HG02884 (cell line): ENCODE results near the gene BIRC3.
A peak's percentile ranks its signal among the peaks of the same experiment; 100 is the strongest.

Experiments
- ATAC-seq: cut with Tn5 transposase; IDR thresholded peaks from one replicate; pipeline ENCODE4 v1.9.1; 2021; ENCODE audit warnings: mild to moderate bottlenecking, moderate library complexity; ENCODE audit not compliant: unreplicated experiment

Gene BIRC3

GRCh38 chr11:102317099-102317767, at the start of gene BIRC3:
Gene BIRC3 (plus strand): TSS chr11:102317484. CDS start chr11:102324510, 7,026 bp downstream.
- ATAC-seq, result peak; percentile 79

- ATAC-seq, result no peak
Measured at GRCh38 chr11:102267609-102268008, 49.7 kb upstream of the BIRC3 start.

DNA sequence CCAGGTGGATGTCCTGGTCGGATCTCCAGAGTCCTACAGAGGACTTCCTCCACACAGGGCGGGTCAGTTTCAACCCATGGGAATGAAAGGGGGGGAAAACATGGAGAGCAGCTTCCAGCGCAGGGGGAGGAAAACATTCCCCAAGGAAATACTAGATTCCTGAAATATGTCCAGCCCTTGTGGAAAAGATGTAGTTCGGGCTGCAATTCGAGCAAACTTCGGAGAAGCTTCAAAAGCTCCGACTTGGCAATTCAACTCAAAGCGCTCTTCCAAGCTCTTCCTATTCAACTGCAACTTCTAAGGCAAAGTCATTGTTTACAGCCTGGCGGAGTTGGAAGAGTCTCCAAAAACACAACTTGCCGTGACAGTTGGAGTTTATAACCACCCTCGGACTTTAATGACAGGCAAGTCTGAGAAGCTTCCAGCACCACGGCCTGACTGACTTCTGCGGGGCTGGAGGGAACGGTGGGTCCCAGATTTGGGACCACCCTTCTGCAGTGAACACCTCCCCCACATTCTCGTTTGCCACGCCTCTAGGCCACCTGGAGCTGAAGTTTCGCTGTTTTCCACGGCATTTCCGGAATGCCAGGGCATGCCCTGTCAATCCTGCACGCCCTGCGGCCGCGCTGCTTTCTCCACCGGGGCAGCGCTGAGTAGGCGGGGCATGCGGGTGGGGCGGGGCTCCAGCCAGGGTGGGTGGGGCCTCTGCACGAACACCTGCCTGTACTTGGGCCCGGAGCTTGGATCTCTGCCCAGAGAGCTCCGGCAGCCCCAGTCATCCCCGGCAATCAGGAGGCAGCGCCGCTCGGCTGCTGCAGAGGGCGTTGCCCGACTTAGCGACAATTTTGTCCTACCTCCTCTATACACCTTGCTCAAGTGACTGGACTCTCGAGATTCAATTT, 49.0 kb upstream of the BIRC3 start:
- ATAC-seq, result peak; percentile 88

DNA sequence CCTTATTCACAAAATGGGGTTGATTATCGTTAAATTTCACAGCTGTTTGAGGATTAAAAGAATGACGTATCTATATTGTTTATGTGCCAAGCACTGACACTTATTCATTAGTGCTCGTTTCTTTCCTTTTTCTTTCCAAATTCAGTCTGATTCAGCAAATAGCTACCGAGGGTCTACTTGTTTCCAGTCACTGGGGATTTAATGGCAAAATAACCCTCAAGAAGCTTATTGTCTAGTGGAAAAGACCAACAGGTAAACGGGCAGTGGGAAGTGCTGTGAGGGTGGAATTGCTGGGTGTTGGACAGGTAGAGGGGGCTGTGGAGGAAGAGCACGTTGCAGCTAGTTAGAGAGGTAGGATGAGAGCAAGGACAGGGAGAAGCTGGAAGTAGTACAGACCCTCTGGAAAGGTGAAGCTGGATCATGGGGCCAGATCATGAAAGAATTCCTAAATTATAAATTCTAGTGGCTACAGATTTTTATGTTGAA, 48.3 kb upstream of the BIRC3 start:
- no peak for ATAC-seq

GRCh38 chr11:102269927-102270326, 47.4 kb upstream of the BIRC3 start:
- ATAC-seq, result no peak

GRCh38 chr11:102272047-102272824, 45.0 kb upstream of the BIRC3 start:
- ATAC-seq, result no peak

- ATAC-seq, result no peak
Measured at GRCh38 chr11:102274628-102275027, 42.7 kb upstream of the BIRC3 start.

GRCh38 chr11:102276362-102276761, 40.9 kb upstream of the BIRC3 start:
- ATAC-seq, result no peak

GRCh38 chr11:102276783-102277182, 40.5 kb upstream of the BIRC3 start:
- ATAC-seq, result no peak

- peak; percentile 94 for ATAC-seq
Measured at GRCh38 chr11:102279641-102280170, 37.6 kb upstream of the BIRC3 start.

DNA sequence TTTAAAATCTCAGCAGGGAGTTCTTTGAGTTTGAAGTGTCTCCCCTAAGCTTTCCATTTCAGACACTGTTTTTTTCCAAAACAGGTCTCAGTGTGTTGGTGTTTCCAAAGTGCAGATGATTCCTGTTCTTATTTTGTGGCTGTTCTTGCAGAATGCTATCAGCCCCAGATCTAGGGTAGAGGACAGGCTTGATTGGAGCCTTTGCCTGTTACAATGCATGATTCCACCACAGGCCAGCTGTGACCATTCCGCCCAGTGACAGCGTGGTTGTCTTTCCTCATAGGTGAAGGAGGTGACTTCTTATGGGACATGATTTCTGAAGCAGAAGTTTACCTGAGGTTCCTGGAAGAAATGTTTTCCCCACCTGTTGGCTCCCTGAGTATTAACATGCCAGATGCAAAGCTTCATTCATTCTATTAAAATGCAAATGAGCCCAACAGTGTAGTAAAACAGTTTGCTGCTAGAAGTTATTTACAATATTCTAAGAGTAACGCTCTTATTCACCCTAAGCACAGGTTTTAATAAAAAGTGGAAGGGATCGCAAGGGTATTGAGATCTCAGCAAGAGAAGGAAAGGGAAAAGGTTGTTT, 36.9 kb upstream of the BIRC3 start:
- no peak for ATAC-seq

DNA sequence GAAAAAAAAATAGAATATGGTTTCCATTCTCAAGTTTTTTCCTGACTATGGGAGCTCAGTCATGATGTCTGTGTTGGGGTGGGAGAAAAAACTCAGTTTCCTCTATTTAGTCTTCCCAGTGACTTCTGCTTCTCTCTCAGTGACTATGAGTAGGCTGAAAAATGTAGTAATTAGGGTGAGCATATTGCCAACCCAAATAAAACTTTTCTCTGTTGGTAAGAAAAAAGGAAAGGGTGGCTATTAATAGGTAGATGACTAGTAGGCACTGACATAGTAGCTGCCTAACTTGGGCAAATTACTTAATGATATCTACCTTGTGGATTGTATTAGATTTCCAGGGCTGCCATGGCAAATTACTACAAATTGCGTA, 34.2 kb upstream of the BIRC3 start:
- no peak for ATAC-seq

GRCh38 chr11:102284008-102284407, 33.3 kb upstream of the BIRC3 start:
- ATAC-seq, result no peak

GRCh38 chr11:102286292-102286691, 31.0 kb upstream of the BIRC3 start:
- no peak for ATAC-seq

GRCh38 chr11:102287964-102288724, 29.1 kb upstream of the BIRC3 start:
- ATAC-seq, result peak; percentile 85

DNA sequence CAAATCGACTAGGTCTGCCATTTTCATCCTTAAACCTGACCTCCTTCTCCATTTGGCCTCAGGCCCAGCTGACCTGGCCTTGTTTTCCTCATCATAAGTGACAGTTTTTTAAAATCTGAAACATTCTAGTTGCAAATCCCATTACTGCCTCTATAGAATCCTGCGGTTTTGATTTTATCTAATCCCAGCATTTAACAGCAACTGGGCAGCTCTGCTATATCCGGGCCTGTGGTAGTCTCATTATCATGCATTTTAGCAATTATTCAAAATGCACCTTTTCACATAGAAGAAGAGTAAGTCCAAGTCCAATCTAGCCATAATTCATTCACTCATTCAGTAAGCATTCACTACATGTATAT, 28.6 kb upstream of the BIRC3 start:
- ATAC-seq, result no peak

DNA sequence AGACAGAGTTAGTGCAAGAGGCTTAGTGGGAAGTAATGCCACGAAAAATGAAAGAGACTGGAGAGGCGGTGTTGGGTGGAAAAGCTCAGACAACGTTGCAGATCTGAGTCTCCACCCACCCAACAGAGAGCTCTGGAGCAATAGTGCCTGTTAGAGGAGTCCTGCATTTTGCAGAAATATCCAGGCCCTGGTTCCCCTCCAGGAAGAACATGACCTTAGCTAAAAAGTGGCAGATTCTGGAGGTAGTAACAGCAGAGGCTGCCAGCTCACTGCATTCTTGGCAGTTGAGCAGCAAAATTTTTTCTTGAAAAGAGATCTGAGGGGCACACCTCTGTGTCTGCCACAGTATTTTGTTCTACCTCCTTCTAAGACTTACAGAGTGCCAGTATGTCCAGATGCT, 27.7 kb upstream of the BIRC3 start:
- ATAC-seq, result no peak

DNA sequence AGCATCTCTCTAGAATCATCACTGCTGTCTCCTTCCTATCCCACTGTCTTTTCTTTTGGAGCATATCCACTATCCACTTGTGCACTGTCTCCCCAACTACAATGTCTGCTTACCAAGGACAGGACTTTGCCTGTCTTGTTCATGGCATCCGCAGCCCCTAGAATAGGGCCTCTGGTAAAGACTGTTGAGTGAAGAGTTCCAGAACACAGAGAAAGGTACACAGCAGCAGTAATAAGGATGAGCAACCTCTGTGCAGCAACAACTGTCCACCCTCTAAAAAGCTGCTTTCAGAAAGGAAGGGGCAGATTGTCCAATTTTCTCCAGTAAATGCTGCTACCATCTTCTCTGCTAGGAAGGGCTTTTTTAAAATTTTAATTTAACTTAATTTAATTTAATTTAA, 25.5 kb upstream of the BIRC3 start:
- no peak for ATAC-seq

DNA sequence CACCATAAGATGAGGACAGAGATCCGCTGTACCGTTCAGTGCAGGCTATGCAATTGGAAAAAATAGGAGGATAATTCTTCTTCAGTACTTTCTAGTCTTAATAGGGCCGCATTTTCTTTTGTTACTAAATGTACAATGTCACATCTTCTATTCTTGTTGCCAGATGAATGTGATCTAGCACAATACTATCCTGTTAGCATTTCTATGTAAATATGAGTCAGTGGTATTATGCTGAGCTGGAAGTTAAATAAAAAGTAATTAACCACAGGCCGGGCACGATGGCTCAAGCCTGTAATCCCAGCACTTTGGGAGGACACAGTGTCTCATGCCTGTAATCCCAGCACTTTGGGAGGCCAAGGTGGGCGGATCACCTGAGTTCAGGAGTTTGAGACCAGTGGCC, 24.4 kb upstream of the BIRC3 start:
- ATAC-seq, result no peak
